NCI-H226 (cell line): Measurements from ENCODE around the gene PLPP4.

Experiments used
- DNase-seq: peaks from one replicate; pipeline ENCODE4 v3.0.0-alpha.2; 2015

The PLPP4 gene

DNA sequence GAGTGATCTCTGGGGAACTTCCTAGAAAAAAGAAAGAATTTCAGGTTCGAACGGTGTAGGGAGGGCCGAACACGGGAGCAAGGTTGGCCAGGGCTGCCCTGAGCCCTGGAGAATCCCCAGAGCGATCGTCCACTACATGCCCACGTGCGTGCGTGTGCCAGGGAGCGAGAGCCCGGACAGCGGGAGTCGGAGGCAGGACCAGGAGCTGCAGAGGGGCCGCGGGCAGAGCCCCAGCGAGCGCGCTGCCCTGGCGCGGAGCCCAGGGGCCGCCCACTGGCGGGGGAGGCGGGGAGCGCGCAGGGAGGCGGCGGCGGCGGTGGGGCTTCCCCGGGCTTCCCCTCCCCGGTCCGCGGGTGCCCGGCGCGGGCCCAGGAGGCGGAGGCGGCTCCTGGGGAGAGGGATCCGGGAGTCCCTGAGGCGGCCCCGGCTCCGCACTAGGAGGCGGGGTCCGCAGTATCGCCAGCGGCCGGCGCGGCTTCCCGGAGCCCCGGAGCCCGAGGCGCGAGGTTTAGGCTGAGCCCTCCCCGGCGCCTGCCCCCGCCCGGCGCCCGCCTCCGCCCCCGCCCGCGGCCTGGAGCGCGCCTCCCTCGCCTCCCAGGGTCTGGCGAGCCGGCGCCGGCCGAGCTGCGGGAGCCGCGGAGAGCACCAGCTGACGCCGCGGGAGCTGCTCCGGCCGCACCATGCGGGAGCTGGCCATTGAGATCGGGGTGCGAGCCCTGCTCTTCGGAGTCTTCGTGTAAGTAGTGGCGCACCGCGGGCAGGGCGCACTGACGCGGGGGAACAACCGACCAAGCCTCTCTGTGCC, at the start of gene PLPP4:
Gene PLPP4 (plus strand): TSS at position 602 of the 805 bp plus-strand sequence. CDS start 79 bp downstream, at position 681.
- peak; percentile 54 for DNase-seq

DNA sequence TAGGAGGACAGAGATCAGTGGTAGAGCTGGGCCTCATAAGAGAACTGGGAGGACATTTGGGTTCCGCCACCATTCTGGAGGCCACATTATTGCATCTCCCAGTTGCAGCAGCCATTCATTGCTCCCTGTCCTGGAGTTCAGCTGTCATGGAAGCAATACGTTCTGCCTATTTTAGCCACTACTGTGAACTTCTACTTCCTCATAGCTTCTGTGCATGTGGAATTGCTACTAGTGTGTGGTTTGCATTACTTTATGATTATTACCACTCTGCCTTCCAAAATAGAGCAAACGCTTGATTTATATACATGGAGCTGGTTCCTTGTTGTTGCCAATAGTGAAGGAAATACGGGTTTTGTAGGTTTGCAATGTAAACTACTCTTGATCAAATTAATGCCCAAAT, 47.2 kb upstream of the PLPP4 start:
- no peak for DNase-seq

DNA sequence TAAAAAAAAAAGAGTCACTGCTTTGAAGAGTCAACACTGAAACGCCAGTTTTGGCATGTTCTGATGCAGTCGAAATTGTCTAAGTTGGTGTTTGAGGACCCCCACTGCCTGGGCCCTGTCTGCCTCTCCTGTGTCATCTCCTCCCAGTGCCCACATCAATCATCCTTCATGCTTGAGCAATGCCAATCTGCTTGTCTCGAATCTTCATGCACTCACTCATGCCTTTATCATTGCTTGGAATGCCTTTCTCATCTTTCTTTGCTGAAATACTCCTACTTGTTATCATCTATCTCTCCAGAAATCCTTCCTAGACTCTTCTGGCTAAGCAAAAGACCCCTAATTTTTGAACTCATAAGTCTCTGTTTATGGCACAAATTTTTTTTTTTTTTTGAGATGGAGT, 42.1 kb upstream of the PLPP4 start:
- peak; percentile 42 for DNase-seq

DNA sequence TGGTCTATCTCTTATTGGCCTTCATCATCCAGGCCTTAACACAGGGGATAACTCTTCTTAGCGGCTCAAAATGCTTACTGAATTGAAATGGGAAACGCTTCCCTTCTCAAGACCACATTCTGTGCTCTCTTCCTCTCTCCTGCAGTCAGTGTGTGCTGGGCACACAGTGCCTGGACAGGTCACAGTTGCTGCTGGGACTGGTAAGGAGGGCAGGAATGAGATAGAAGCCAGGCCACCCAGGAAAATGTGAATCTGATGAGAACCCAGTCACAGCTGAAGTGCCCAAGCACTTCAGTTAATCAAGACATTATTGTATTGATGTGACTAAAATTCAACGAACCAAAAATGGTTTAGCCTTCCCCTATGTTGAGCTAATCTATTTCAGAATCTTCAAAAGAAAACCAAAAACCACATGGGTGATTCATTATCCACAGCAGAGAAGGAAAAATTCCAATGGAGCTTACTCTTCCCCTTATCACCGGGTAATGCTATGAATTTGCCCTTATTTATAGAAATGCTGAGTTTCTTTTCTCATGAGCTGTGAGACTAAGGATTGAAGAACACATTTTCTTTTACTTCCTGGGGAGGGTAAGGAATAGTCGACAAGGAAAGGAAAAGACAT, 41.2 kb upstream of the PLPP4 start:
- DNase-seq = peak; percentile 74

DNA sequence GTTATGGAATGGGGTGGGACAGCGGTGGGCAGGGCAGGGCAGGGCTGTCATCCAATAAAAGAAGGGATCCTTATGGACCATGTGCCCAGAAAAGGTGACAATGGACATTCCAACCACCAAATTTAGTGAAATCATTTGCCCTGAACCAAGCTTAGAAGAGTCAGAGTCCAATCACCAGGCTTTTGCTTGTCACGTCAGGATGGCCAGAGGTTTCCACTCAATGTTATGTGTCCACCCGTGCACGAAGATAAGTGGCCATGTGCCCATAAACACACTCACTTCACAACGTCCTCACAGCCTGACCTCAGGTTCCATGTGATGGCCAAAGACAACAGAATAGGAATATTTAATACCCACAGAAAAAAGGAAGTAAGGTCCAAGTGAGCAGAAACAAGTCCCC, 36.6 kb upstream of the PLPP4 start:
- DNase-seq = no peak

DNA sequence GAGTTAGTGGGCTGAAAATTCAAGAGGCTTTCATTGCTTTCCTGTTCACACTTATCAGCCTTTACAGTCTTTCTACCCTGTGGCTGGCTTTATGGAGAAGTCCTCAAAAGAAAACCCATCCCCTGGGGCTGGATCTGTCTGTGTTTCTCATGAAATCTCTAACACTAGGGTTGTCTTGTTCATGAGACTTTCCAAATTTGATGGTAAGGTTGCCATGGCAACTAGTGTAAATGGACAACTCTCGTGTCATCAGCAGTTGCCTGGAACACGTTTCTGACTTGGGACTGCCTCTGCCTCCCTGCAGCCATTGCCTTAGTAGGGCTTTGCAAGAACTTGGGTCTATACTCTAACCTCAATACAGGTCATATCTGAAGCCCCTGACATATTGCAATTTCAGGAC, 35.8 kb upstream of the PLPP4 start:
- no peak for DNase-seq

DNA sequence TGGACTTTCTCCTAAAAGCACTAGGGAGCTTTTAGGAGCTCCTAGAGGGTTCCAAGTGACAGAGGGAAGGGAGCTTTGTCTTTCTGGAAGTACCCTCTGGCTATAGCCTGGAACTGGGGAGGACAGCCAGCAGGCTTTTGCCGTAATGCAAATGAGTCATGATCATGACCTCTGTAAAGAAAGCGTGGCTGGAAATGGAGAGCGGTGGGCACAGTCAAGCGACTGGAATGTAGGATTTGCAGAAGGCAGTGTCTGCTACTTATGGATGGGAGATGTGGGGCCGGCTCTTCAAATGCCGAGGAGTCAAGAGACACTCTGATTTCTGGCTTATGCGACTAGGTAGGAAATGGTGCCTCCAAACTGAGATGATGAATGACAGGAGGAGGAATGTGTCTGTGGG, 34.6 kb upstream of the PLPP4 start:
- peak; percentile 75 for DNase-seq

DNA sequence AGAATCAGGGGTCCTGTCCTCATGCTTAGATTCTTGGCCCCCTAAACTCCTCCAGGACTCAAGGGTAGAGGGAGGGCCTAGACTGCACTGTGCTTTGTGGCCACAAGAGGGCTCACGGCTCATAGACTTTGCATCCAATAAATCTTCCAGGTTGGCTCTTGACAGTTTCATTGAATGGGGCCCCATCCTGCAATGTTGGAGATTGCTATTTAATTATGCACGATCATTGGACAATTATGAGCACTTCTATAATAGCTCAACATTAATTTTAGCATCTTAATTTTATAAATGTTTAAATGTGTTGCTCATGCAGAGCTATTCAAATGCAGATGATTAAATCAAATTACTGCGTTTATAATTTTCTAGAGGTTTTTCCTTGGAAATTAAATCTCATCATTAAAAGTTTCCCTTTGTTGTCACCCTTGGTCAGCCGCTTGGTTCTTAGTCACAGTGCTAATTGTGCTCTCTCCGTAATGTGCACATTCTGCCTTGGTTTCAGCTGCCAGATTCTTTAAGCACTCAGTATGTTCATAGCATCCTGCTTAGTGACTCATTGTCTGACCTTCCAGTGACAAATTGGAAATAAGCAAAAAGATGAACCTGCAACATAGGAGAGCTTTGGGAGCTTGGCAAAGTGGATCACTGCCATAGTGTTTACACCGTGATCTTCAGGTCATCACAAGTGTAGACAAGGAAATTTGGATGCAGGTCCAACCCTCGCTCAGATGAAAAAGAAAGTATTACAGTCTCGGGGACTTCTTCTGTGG, 33.4 kb upstream of the PLPP4 start:
- peak; percentile 24 for DNase-seq

DNA sequence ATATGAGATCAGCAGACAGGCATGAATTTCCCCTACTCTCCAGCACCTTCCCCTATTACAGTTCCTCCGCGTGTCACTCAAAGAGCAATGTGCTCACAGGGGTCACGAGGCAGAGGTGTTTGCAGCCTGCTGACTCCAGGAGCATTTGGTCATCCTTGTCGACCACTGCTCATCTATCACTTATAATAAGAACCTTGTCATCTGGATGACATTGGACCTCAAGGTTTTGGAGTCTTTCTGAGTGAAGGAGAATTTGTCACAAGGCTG, 32.9 kb upstream of the PLPP4 start:
- no peak for DNase-seq

DNA sequence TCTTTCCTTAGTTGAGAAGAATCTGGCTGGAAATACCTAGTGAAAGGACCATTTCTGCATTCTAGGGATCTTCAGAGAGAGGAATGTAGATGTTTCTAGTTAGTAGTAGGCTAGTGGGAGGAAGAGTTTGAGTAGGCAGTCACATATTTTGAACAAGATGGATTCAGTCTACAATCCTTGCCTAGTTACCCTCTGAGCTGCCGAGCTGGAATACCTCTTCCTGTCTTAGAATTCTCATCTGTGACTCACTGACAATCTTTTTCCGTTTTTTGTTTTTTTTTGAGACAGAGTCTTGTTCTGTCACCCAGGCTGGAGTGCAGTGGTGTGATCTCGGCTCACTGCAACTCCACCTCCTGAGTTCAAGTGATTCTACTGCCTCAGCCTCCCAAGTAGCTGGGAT, 30.7 kb upstream of the PLPP4 start:
- peak; percentile 35 for DNase-seq

DNA sequence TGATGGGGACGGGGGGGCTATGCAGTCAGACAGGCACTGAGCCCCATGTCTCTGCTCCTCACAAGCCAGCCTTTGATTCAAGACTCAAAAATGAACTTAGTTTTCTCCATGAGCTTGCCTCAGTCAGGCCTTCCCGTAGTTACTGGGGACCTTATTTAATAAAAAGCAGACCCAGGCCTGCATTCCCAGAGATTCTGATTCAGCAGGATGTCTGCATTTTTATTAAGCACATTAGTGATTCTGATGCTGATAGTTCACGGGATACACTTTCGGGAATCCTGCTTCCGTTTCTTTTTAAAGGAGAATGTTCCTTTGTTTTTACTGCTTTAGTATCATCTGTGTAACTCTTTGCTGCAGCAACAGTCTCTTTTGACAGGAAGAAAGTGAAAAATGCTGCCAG, 28.3 kb upstream of the PLPP4 start:
- no peak for DNase-seq

DNA sequence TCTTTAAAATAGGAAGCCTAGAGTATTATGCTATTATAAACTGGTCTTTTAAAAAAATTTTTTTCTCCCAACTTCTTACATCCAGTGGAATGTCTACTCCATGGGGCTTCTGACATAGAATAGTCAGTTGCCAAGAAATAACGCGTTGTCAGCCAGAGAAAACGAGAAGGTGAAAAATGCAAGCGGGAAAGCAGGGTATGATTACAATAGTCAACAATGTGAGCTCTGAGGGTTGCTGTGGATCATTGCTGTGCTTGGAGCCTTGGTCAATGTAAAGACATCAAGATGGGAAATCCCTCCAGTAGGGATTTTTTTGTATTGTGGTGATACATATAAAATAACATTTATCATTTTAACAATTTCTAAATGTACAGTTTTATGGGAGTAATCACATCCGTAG, 27.6 kb upstream of the PLPP4 start:
- DNase-seq = no peak

DNA sequence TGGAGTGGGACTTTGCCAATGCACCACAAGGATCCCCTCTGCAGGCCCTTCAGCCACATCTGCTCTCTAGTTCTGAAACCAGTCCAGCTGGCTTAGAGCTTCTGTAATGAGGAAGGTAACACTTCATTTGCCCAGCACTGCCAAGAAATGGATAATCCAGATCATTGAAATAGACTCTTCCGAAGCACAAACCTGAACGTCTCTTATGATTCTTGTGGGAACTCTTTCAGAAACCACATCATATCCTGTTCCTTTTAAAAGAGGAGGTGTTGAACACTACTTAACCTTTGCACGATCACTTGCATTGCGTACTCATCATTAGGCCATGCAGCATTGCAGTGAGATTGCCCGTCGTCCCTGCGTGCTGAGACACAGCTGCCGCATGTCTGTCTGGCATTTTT, 25.8 kb upstream of the PLPP4 start:
- DNase-seq = no peak

DNA sequence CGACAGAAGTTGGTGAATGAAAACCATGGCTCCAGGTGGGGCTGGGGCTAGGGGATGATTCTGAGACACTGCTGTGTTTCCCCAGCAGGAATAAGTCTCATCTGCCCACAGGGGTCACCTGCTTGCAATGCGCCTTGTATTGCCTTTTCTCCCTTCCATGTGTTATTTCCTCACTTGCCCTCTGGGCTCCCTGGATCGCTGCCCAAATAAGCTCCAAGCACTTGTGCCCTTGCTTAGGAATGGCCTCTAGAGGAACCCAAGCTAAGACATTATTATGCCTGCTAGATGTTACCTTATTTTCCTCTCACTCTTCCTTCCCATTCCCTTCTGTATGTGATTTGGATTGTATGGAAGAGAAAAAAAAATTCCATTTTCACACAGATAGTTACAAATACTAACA, 24.8 kb upstream of the PLPP4 start:
- DNase-seq = no peak

DNA sequence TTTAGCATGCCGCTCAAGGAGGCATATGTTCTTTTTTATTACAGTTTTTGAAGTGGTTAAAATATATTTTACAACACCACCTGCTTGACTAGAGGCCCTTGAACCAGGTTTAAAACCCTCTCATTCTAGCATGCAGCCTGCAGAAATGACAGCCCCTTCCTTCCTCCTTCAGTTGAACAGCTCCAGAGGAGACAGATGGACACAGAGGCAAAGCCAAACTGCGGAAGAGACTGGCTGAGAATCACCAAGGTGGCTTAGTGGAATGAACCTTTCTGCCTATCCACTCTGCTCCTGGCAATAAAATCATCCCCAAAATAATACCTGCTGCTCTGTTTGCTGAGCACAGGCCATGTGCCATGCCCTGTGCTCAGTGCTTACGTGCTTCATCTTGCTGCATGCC, 23.9 kb upstream of the PLPP4 start:
- DNase-seq = no peak

DNA sequence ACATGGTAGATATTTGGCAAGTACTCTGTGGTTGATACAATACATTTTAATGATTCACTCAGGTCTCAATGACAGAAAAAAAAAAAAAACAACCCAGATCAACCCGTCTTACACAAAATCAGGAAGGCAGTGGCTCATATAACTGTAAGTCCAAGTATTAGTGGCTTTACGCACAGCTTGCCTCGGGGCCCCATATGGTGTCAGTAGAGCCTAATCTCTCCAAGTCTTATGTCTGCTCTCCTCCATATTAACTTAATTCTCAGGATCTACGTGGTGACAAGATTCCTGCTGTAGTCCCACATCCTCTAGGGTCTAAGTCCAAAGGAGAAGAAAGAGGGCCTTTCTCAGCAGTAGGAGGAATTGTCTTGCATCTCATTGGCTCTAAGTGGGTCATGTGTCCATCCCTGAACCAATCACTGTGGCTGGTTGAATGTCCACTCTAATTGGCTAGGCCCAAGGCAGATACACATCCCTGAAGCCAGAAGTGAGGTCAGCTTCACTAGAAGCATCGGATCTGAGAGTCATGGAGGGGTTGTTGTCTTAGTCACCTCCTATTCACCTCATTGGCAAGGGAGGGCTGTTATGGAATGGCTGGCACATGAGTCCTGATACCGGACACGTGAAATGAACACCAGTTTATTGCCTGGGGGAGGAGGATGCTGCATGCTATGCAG, 20.5 kb upstream of the PLPP4 start:
- peak; percentile 51 for DNase-seq

DNA sequence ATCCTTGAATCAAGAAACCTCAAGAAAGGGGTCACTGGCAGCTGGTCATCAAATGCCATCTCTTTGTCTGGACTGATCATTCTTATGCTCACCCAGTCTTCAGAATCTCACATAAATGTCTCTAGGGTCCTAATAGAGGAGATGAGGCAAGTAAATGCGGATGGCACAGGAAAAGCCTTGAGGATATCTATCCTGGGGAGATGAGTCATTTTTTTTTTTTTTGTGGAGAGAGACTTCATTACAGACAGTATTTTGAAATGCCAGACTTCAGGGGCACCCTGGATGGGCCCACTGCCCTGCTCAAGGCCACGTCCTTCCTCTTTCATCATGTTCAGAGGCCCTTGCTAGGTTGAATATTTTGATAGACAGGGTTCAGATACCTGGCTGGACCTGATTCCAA, 19.5 kb upstream of the PLPP4 start:
- DNase-seq = peak; percentile 6

DNA sequence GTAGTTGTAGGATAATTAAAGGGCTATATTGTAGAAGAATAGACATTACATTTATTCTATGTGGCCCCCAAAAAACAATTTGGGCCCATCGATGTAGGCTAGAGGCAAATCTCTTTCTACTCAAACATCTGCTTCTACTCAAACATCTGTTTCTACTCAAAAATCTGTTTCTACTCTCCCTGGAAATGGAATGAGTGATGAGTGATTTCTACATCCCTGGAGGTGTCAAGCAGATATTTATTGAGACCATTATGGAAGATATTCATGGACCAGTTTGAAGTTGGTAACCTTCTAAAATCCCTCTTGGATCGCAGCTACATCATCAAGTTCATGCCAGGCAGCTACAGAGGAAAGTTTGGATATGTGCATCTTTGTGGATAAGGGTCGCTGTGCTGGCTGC, 5.1 kb upstream of the PLPP4 start:
- no peak for DNase-seq

DNA sequence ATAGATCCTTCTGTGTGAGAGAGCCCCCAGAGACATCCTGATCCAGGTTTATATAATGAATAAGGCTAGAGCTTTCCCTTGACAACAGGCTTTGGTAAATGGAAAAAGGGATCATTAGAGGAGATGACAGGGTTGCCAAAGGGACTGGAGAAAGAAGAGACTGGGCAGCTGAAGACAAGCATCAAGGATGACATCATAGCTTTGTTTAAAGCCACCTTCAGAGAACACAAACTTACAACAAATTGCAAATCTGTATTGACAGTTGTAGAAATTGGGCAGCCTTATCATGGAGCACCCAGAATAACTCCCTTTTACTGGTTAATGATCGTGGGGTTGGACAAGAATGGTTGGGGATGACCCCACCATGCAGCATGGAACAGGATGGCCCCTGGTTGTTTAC, 3.7 kb upstream of the PLPP4 start:
- DNase-seq = no peak

DNA sequence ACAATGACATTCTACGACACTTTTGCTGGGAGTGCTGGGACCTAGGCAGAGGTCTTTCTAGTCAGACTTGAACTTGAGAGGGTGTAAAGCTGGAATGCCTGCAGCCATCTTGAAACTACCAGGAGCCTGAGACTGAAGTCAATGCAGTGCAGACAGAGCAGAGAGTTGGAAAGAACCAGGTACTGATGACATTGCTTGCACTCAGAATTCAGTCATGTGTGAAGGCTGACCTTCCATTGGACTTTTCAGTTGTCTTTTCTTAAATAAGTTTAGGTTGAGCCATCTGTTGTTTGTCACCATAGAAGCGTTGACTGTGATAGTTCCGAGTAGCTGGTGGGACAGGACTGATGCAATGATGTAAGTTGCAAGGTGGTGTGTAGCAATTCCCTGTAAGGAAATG, 3.1 kb upstream of the PLPP4 start:
- DNase-seq = no peak

DNA sequence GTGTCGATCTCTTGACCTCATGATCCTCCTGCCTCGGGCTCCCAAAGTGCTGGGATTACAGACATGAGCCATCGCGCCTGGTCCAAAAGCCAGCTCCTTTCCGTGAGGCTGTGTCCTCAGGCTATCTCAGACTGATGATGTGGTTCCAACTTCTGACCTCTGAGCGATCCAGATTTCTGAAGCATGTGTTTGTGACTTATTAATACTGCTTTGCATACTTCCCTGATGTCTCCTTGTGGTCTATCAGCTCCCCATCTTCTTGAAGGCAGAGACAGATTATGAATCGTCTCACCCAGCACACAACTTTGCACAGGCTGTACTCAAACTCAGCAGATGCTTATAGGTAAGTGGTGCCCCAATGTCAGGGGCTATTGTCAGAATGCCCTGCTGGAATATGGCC, 2.0 kb upstream of the PLPP4 start:
- no peak for DNase-seq

DNA sequence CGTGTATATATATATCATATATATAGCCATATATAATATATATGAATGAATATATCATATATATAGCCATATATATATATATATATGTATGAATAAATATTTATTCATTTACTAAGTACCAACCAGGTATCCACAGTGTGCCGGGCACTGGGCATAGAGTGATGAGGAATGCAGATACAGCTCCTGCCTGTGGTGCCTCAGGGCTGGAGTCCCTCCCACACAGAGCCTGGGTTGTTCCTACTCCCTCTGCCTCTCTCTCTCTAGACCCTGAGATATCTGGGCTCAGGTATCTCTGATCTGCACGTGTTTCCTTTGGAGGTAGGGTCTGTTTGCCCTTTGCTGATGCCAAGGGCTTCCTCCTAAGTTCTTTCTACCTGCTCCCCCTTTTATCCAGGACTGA, 1.4 kb upstream of the PLPP4 start:
- DNase-seq = no peak

DNA sequence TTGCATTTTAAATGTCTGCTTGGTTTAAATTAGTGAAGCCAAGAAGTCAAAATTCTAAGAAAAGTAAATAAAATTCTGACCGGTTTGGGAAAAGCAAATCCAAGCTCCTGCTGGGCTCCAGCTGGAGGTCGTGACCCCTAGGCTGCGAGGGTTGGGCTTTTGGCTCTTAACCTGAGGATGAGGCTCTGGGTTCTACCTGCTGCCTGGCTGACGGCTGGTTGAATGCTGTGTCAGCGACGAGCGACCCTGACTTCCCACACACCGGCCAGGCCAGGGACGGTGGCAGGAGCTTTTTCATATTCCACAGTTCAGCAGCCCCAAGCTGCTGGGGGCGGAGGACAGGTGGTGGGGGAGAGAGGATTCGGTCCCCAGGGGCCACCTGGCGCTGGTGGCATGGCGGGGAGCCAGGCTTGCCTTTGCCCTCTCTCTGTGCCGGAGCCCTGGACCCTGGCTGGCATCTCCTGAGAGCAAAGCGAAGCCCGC, 843 bp upstream of the PLPP4 start:
- DNase-seq = no peak
